HepG2 (cell line): ENCODE results near the gene C14orf93. TPM values are rescaled to one million over a fixed set of nuclear protein-coding genes. Genes with fewer than 3 reads are reported as not detected.

Experiments
- CHD4 ChIP-seq: fragments of 200-600 bp; sonication (generic); IDR thresholded peaks from 2 replicates; pipeline ENCODE4 v1.7.0; 2017; ENCODE audit warnings: mild to moderate bottlenecking, low read length, borderline replicate concordance
- CSRNP2 ChIP-seq: sonication (generic); formaldehyde crosslinking; conservative IDR thresholded peaks from 2 replicates; pipeline ENCODE4 v1.8.0; 2022; ENCODE audit warnings: low read depth, missing genetic modification reagents
- FOSL2 ChIP-seq: sonication (generic); formaldehyde crosslinking; IDR thresholded peaks from 2 replicates; pipeline ENCODE4 v1.4.0; 2020; ENCODE audit warnings: missing genetic modification reagents
- HNF4A ChIP-seq: sonication (generic); formaldehyde crosslinking; IDR thresholded peaks from 2 replicates; pipeline ENCODE4 v1.4.0; 2020; ENCODE audit warnings: missing genetic modification reagents
- KDM4B ChIP-seq: sonication (generic); formaldehyde crosslinking; IDR thresholded peaks from 2 replicates; pipeline ENCODE4 v1.4.0; 2020; ENCODE audit warnings: missing genetic modification reagents
- KDM5A ChIP-seq: fragments of 200-600 bp; sonication (generic); IDR thresholded peaks from 2 replicates; pipeline ENCODE4 v1.7.0; 2018; ENCODE audit warnings: antibody characterized with exemption, mild to moderate bottlenecking, low read length, borderline replicate concordance
- KDM5B ChIP-seq: sonication (generic); formaldehyde crosslinking; IDR thresholded peaks from 2 replicates; pipeline ENCODE4 v1.4.0; 2020; ENCODE audit warnings: missing genetic modification reagents, mild to moderate bottlenecking, borderline replicate concordance
- KLF13 ChIP-seq: sonication (generic); formaldehyde crosslinking; IDR thresholded peaks from 2 replicates; pipeline ENCODE4 v1.4.0; 2020; ENCODE audit warnings: mild to moderate bottlenecking, missing genetic modification reagents
- NFATC3 ChIP-seq: sonication (generic); formaldehyde crosslinking; IDR thresholded peaks from 2 replicates; pipeline ENCODE4 v1.5.1; 2020; ENCODE audit warnings: mild to moderate bottlenecking, missing genetic modification reagents
- TBL1XR1 ChIP-seq: fragments of 150-350 bp; IDR thresholded peaks from 2 replicates; pipeline ENCODE4 v1.6.1; 2014; ENCODE audit warnings: borderline replicate concordance, low read length; ENCODE audit not compliant: partially characterized antibody
- ZC3H13 ChIP-seq: sonication (generic); formaldehyde crosslinking; IDR thresholded peaks from 2 replicates; pipeline ENCODE4 v1.8.1; 2023; ENCODE audit warnings: mild to moderate bottlenecking, missing genetic modification reagents, moderate library complexity
- ZNF234 ChIP-seq: sonication (generic); formaldehyde crosslinking; conservative IDR thresholded peaks from 2 replicates; pipeline ENCODE4 v1.5.1; 2020; ENCODE audit warnings: mild to moderate bottlenecking, missing genetic modification reagents
- ZNF24 ChIP-seq: fragments of 450-650 bp; IDR thresholded peaks from 2 replicates; pipeline ENCODE4 v1.6.1; 2017; ENCODE audit warnings: antibody characterized with exemption, mild to moderate bottlenecking
- ZNF260 ChIP-seq: sonication (generic); formaldehyde crosslinking; IDR thresholded peaks from 2 replicates; pipeline ENCODE4 v1.4.0; 2020; ENCODE audit warnings: missing genetic modification reagents, low read depth, mild to moderate bottlenecking, borderline replicate concordance
- ZNF589 ChIP-seq: sonication (generic); formaldehyde crosslinking; conservative IDR thresholded peaks from 2 replicates; pipeline ENCODE4 v1.8.0; 2022; ENCODE audit warnings: mild to moderate bottlenecking, moderate library complexity, missing genetic modification reagents
- ZNF749 ChIP-seq: sonication (generic); formaldehyde crosslinking; IDR thresholded peaks from 2 replicates; pipeline ENCODE4 v1.8.0; 2022; ENCODE audit warnings: mild to moderate bottlenecking, missing genetic modification reagents, moderate library complexity, borderline replicate concordance
- ZNF784 ChIP-seq: sonication (generic); formaldehyde crosslinking; IDR thresholded peaks from 2 replicates; pipeline ENCODE4 v1.5.1; 2020; ENCODE audit warnings: missing genetic modification reagents, mild to moderate bottlenecking, borderline replicate concordance
- polyA plus RNA-seq, 8 experiments: library from polyadenylated mRNA; depleted of rRNA in 3 of 8; stranded (reverse) in 7 of 8; unstranded in 1 of 8; fragments of >200 nt; fragmentation: Illumina TruSeq in 4 of 8; extraction: Trizol in 4 of 8; gene quantifications; 2 replicates each; pipeline versions ENCODE4 v1.2.1 to v1.2.3, GENCODE V29; 2011 to 2016; ENCODE audit warnings: low read depth in 4 of 8, missing spikeins in 1 of 8, mixed read lengths in 1 of 8; ENCODE audit not compliant: insufficient read depth in 1 of 8
- total RNA-seq, 5 experiments: library from RNA; depleted of rRNA; stranded (reverse); fragments of >200 nt; fragmentation: Illumina TruSeq; extraction: Trizol; gene quantifications; 2 replicates each; pipeline ENCODE4 v1.2.3, GENCODE V29; 2016; ENCODE audit warnings: low read depth in 1 of 5
- TF ChIP-seq, protein P1 (sequence below): sonication (generic); formaldehyde crosslinking; IDR thresholded peaks from 2 replicates; pipeline ENCODE4 v1.4.0; 2020; ENCODE audit warnings: low read depth, missing genetic modification reagents
- TF ChIP-seq, protein P2 (sequence below): IDR thresholded peaks from 2 replicates; pipeline ENCODE4 v1.6.1; 2016; ENCODE audit warnings: missing compliant biosample characterization, missing genetic modification reagents, borderline replicate concordance
- TF ChIP-seq, protein P3 (sequence below): sonication (generic); formaldehyde crosslinking; IDR thresholded peaks from 2 replicates; pipeline ENCODE4 v1.5.0; 2020; ENCODE audit warnings: missing genetic modification reagents, mild to moderate bottlenecking, borderline replicate concordance

Gene C14orf93
- total and polyA plus RNA-seq, 2 of the 13 experiments (the other 11 are each of a cell fraction or from before 2014, with no cell fraction given): 11.4 to 22.5 TPM

- TF ChIP-seq, protein P1, sequence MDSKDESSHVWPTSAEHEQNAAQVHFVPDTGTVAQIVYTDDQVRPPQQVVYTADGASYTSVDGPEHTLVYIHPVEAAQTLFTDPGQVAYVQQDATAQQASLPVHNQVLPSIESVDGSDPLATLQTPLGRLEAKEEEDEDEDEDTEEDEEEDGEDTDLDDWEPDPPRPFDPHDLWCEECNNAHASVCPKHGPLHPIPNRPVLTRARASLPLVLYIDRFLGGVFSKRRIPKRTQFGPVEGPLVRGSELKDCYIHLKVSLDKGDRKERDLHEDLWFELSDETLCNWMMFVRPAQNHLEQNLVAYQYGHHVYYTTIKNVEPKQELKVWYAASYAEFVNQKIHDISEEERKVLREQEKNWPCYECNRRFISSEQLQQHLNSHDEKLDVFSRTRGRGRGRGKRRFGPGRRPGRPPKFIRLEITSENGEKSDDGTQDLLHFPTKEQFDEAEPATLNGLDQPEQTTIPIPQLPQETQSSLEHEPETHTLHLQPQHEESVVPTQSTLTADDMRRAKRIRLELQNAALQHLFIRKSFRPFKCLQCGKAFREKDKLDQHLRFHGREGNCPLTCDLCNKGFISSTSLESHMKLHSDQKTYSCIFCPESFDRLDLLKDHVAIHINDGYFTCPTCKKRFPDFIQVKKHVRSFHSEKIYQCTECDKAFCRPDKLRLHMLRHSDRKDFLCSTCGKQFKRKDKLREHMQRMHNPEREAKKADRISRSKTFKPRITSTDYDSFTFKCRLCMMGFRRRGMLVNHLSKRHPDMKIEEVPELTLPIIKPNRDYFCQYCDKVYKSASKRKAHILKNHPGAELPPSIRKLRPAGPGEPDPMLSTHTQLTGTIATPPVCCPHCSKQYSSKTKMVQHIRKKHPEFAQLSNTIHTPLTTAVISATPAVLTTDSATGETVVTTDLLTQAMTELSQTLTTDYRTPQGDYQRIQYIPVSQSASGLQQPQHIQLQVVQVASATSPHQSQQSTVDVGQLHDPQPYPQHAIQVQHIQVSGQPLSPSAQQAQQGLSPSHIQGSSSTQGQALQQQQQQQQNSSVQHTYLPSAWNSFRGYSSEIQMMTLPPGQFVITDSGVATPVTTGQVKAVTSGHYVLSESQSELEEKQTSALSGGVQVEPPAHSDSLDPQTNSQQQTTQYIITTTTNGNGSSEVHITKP: no peak; the same call in 1 of the 2 replicates
- TF ChIP-seq NFATC3 (CRISPR knock-in tag): peak; percentile 77
- no peak; the same call in none of the 2 replicates for TF ChIP-seq ZNF784
- no peak for TF ChIP-seq KDM5A
- TF ChIP-seq KDM5B: no peak
- TF ChIP-seq CHD4: no peak
- TF ChIP-seq KLF13 (CRISPR knock-in tag): no peak; the same call in 1 of the 2 replicates
- TF ChIP-seq TBL1XR1: peak; percentile 25
- 0 out of 2 replicates have a peak, but pooled peaks have one; percentile 81 for TF ChIP-seq ZNF260 (CRISPR knock-in tag)
- no peak for TF ChIP-seq ZNF749 (CRISPR knock-in tag)
- TF ChIP-seq, protein P2, sequence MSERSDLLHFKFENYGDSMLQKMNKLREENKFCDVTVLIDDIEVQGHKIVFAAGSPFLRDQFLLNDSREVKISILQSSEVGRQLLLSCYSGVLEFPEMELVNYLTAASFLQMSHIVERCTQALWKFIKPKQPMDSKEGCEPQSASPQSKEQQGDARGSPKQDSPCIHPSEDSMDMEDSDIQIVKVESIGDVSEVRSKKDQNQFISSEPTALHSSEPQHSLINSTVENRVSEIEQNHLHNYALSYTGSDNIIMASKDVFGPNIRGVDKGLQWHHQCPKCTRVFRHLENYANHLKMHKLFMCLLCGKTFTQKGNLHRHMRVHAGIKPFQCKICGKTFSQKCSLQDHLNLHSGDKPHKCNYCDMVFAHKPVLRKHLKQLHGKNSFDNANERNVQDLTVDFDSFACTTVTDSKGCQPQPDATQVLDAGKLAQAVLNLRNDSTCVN (CRISPR knock-in tag): peak; percentile 32; the same call in 1 of the 2 replicates
- no peak for TF ChIP-seq ZC3H13 (CRISPR knock-in tag)
- TF ChIP-seq ZNF24: no peak
- peak; percentile 10; the same call in 1 of the 2 replicates for TF ChIP-seq KDM4B
- TF ChIP-seq, protein P3, sequence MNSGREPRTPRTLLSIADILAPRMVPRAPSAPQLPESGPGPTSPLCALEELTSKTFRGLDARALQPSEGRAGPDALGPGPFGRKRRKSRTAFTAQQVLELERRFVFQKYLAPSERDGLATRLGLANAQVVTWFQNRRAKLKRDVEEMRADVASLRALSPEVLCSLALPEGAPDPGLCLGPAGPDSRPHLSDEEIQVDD (CRISPR knock-in tag): peak; percentile 82
- TF ChIP-seq FOSL2: no peak
- no peak for TF ChIP-seq ZNF234 (CRISPR knock-in tag)
- no peak for TF ChIP-seq ZNF589
- TF ChIP-seq CSRNP2: no peak
- TF ChIP-seq HNF4A (CRISPR knock-in tag): no peak
These were observed 28.7 kb downstream of the C14orf93 start (continued) for GRCh38 chr14:22981090-22981875.
